ENCODE data around the gene GATAD2B.
"Not testable (repeated sequence)": the region's sequence is repeated elsewhere in the genome, so short reads cannot be mapped to it uniquely, and the experiment has no call there.

- not testable (repeated sequence) for TF ChIP-seq POLR2AphosphoS5, CTCF, POLR2A, EP300 (IDR thresholded peaks at IDR 0.05)
Observed at GRCh38 chr1:153840774-153841173, 82.0 kb downstream of the GATAD2B start.
